Suprapubic skin (tissue), 4 donors: ENCODE data around the gene UGT1A3. TPM values are rescaled to one million over a fixed set of nuclear protein-coding genes. Genes with fewer than 3 reads are reported as not detected.

Source experiments
- DNase-seq, 2 donors: peaks; one replicate each; pipeline ENCODE4 v3.0.0-alpha.2; 2019; ENCODE audit warnings: low spot score in 2 of 2
- H3K27ac ChIP-seq: fragments of 200-600 bp; sonication (generic); one replicate; pipeline ENCODE4 v1.5.1; 2019
- H3K27me3 ChIP-seq: fragments of 200-600 bp; sonication (generic); one replicate; pipeline ENCODE4 v1.5.1; 2019
- H3K36me3 ChIP-seq: fragments of 200-600 bp; sonication (generic); one replicate; pipeline ENCODE4 v1.5.1; 2019
- H3K4me1 ChIP-seq: fragments of 200-600 bp; sonication (generic); one replicate; pipeline ENCODE4 v1.5.1; 2019
- H3K4me3 ChIP-seq: fragments of 200-600 bp; sonication (generic); one replicate; pipeline ENCODE4 v1.5.1; 2019; ENCODE audit warnings: mild to moderate bottlenecking
- H3K9me3 ChIP-seq: fragments of 200-600 bp; sonication (generic); one replicate; pipeline ENCODE4 v1.5.1; 2019
- EP300 ChIP-seq: sonication (generic); formaldehyde crosslinking; IDR thresholded peaks from one replicate; pipeline ENCODE4 v1.6.1; 2017; ENCODE audit warnings: antibody characterized with exemption
- POLR2A ChIP-seq, 2 donors: fragments of 450-650 bp; IDR thresholded peaks; one replicate each; pipeline ENCODE4 v1.6.1; 2017; ENCODE audit warnings: antibody characterized with exemption in 2 of 2, mild to moderate bottlenecking in 2 of 2, moderate library complexity in 2 of 2
- POLR2AphosphoS5 ChIP-seq, 3 donors: sonication (generic); formaldehyde crosslinking; IDR thresholded peaks; one replicate each; pipeline ENCODE4 v1.6.1; 2017; ENCODE audit warnings: antibody characterized with exemption in 3 of 3
- WGBS: methylation state at CpG from one replicate; pipeline ENCODE4 v1.1.5; 2018; 5-methylcytosine and 5-hydroxymethylcytosine counted together
- total RNA-seq, 4 donors: library from RNA; depleted of rRNA; stranded (reverse); fragments of >200 nt; gene quantifications; one replicate each; pipeline ENCODE4 v1.1.0, GENCODE V29; 2016
- TF ChIP-seq, protein P1 (sequence below), 2 donors: fragments of 200-600 bp in 1 of 2; fragments of 450-650 bp in 1 of 2; sonication (generic) in 1 of 2; IDR thresholded peaks; one replicate each; pipeline ENCODE4 v1.5.1; 2016 to 2019; ENCODE audit warnings: antibody characterized with exemption in 2 of 2, mild to moderate bottlenecking in 1 of 2, moderate library complexity in 1 of 2

The UGT1A3 gene
- total RNA-seq, 4 donors from 2014 or later, result 0.98 to 3.0 TPM; not detected in 2

DNA sequence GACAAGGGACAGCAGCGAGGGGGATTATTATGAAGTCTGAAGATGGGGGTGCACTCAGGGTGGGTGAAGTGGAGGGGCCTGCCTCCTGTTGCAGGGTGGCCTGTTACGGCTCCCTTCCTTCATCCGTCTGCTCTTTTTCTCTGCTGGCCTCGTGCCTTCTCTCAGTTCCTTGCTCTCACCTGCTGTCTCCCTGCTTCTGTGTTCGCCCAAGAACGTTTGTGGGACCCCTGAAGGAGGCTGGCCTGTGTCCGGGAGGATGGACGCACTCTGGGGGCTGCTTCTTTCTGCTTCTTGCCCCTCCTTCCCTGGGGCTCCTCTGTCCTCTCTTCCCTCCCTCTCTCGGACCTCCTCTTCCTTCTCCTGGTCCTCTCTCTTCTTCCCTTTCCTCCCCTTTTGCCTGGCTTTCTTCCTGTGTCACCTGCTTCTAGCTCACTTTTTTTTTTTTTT is 63.1 kb downstream of the UGT1A3 start:
- Histone ChIP-seq H3K4me1 (no peaks in the 10 kb centered on the region), H3K4me3 (no peak overlapping the region), H3K9me3 (no peaks in the 10 kb centered on the region), H3K36me3 (no peaks in the 10 kb centered on the region), H3K27me3 (no peaks in the 10 kb centered on the region), H3K27ac (no peak overlapping the region)
- DNase-seq, result no peak
- no peak for TF ChIP-seq POLR2A (IDR thresholded peaks at IDR 0.05)
- TF ChIP-seq POLR2AphosphoS5 (IDR thresholded peaks at IDR 0.05), result no peak
- TF ChIP-seq, protein P1, sequence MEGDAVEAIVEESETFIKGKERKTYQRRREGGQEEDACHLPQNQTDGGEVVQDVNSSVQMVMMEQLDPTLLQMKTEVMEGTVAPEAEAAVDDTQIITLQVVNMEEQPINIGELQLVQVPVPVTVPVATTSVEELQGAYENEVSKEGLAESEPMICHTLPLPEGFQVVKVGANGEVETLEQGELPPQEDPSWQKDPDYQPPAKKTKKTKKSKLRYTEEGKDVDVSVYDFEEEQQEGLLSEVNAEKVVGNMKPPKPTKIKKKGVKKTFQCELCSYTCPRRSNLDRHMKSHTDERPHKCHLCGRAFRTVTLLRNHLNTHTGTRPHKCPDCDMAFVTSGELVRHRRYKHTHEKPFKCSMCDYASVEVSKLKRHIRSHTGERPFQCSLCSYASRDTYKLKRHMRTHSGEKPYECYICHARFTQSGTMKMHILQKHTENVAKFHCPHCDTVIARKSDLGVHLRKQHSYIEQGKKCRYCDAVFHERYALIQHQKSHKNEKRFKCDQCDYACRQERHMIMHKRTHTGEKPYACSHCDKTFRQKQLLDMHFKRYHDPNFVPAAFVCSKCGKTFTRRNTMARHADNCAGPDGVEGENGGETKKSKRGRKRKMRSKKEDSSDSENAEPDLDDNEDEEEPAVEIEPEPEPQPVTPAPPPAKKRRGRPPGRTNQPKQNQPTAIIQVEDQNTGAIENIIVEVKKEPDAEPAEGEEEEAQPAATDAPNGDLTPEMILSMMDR (IDR thresholded peaks at IDR 0.05), result no peak
- no peak for TF ChIP-seq EP300
- WGBS, result 77% methylated on average over 9 of the region's 9 CpGs

DNA sequence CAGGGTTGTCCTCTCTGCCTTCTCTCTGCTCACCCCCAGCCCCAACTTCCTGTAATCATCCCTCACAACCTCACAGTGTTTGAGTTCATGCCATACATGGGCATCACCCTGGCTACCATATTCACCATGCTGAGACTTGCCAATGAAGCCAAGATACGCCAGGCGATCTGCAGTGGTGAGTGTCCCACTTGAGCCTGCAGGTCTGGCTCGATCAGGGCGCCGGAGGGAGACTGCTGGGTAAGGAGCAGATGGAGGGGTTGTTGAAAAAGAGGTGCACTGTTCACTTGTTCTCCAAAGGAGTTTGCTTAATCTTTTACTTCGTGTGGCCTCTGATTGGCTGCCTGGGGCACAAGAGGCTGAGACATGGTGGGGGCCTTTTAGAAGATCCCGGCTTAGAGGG is 63.9 kb downstream of the UGT1A3 start:
- DNase-seq, result no peak

DNA sequence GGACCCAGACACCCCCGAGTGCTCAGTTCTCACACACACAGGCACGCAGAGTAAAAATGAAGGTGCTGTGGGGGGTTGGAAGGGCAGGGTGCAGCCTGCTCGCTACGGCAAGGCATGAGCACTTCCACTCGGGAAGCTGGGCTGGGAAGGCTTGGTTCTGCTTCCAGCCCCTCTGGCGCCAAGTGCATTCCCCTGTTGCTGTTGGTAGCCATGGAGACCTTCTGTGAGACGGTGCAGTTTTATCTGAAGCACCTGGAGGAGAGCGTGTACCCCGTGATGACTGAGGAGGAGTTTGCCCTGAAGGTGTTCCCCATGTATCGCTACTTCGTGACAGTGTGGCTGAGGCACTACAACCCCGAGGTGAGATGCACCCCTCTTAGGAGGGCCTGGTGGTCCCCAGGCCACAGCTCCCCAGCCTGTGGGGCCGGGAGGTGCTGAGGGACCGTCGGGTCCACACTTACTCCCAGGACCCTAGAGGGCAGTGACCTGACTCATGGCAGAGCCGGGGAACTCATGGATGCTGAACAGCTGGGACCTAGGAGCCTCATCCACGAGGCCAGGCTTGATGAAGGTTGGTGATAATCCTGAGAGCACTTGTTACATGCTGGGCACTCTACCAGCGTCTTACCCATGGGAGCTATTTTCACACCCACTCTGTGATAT is 64.8 kb downstream of the UGT1A3 start:
- H3K4me1 ChIP-seq, result no peaks in the 10 kb centered on the region
- H3K36me3 ChIP-seq, result no peaks in the 10 kb centered on the region
- H3K27ac ChIP-seq, result no peak overlapping the region
- no peak overlapping the region for H3K4me3 ChIP-seq
- no peaks in the 10 kb centered on the region for H3K9me3 ChIP-seq
- H3K27me3 ChIP-seq, result no peaks in the 10 kb centered on the region
- WGBS, result 61% methylated on average over 3 of the region's 18 CpGs
- TF ChIP-seq EP300, result no peak
- no peak for DNase-seq

More for the DNA sequence above, 63.9 kb downstream of the UGT1A3 start:
- TF ChIP-seq POLR2AphosphoS5 (IDR thresholded peaks at IDR 0.05), result no peak
- TF ChIP-seq EP300, result no peak
- TF ChIP-seq POLR2A (IDR thresholded peaks at IDR 0.05), result no peak
- TF ChIP-seq, protein P1 (IDR thresholded peaks at IDR 0.05), result no peak
- H3K4me3 ChIP-seq, result no peak overlapping the region
- H3K4me1 ChIP-seq, result no peaks in the 10 kb centered on the region
- no peaks in the 10 kb centered on the region for H3K9me3 ChIP-seq
- no peaks in the 10 kb centered on the region for H3K36me3 ChIP-seq
- no peak overlapping the region for H3K27ac ChIP-seq
- no peaks in the 10 kb centered on the region for H3K27me3 ChIP-seq
- WGBS, result 84% methylated on average over 7 of the region's 7 CpGs

DNA sequence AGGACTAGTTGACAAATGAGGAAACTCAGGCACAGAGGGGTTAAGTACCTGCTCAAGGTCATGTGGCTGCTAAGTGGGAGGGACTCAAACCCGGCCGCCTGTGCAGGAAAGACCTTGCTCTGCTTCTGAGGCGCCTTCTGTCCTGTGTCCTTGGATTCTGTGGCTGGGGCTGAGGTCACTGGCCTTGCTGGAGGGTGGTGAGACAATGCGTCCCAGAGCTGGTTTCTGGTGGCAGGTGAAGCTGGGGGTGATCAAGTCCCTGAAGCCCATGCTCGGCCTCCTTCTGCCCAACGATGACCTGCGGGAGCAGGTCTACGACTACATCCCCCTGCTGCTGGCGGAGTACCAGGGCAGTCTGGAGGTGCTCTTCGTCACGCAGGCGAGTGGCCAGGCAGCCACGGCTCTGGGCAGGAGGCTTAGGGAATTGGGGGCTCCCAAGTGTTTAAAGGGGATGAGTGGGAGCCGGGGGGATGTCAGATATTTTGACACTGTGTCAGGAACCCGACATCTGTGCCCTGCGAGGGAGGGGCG is 65.4 kb downstream of the UGT1A3 start:
- TF ChIP-seq EP300 (no peak), POLR2A (IDR thresholded peaks at IDR 0.05) (no peak), POLR2AphosphoS5 (IDR thresholded peaks at IDR 0.05) (no peak)
- TF ChIP-seq, protein P1 (IDR thresholded peaks at IDR 0.05), result no peak
- Histone ChIP-seq H3K4me1 (no peaks in the 10 kb centered on the region), H3K9me3 (no peaks in the 10 kb centered on the region), H3K27ac (no peak overlapping the region), H3K4me3 (no peak overlapping the region), H3K36me3 (no peaks in the 10 kb centered on the region), H3K27me3 (no peaks in the 10 kb centered on the region)
- 85% methylated on average over 4 of the region's 17 CpGs for WGBS
- peak; percentile 42 to 75 for DNase-seq

DNA sequence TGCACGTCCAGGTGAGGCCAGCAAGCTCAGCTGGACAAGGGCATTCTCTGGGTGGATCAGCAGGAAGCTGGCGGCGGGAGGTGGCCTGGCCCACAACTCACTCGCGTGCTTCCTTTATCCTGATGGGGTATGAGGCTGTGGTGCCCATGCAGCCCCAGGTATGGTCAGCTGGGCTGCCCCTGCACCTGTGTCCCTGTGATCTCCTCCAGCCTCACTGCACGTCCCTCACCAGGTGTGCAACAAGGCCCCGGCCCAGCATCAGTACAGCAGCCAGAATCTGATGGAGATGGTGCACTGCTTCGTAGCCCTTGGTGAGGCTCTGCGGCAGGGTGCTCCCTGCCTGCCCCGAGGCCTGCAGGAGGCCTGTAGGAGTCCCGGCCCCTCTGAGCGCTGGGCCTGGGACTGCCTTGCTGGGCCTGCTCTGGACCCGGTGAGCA is 66.9 kb downstream of the UGT1A3 start:
- 50% methylated on average over 7 of the region's 13 CpGs for WGBS
- H3K9me3 ChIP-seq, result no peaks in the 10 kb centered on the region
- H3K36me3 ChIP-seq, result no peaks in the 10 kb centered on the region
- TF ChIP-seq, protein P1 (IDR thresholded peaks at IDR 0.05), result no peak
- TF ChIP-seq EP300 (no peak), POLR2A (IDR thresholded peaks at IDR 0.05) (no peak), POLR2AphosphoS5 (IDR thresholded peaks at IDR 0.05) (no peak)
- H3K27ac ChIP-seq, result no peak overlapping the region
- no peak overlapping the region for H3K4me3 ChIP-seq
- DNase-seq, result no peak
- H3K27me3 ChIP-seq, result no peaks in the 10 kb centered on the region
- no peaks in the 10 kb centered on the region for H3K4me1 ChIP-seq
